Natural killer cell (primary cell): ENCODE results near the gene HSPA9. TPM values are rescaled to one million over a fixed set of nuclear protein-coding genes. Genes with fewer than 3 reads are reported as not detected.

Experiments
- ATAC-seq, 3 donors: fragments of 150-1000 bp in 2 of 3; fragments of 200-7000 bp in 1 of 3; cut with Tn5 transposase; 1 replicate in 1 of 3; 2 replicates in 2 of 3; pipeline ENCODE4 v1.10.0; 2021; ENCODE audit warnings: mild to moderate bottlenecking in 2 of 3, moderate library complexity in 2 of 3
- DNase-seq, 2 donors: peaks; one replicate each; pipeline versions ENCODE4 v3.0.0 to v3.0.0-alpha.2; 2013 to 2021; ENCODE audit warnings: mixed read lengths in 1 of 2
- H3K27ac ChIP-seq: one replicate; pipeline ENCODE4 v1.5.1; 2013; ENCODE audit warnings: mild to moderate bottlenecking, low read length
- H3K27me3 ChIP-seq: one replicate; pipeline ENCODE4 v1.6.1; 2013; ENCODE audit warnings: low read length; ENCODE audit not compliant: control insufficient read depth, insufficient read depth
- H3K36me3 ChIP-seq: one replicate; pipeline ENCODE4 v1.6.1; 2013; ENCODE audit warnings: low read length; ENCODE audit not compliant: control insufficient read depth, insufficient read depth
- H3K4me1 ChIP-seq: one replicate; pipeline ENCODE4 v1.6.1; 2013; ENCODE audit warnings: low read length; ENCODE audit not compliant: control insufficient read depth, insufficient read depth
- H3K4me3 ChIP-seq: one replicate; pipeline ENCODE4 v1.5.1; 2013; ENCODE audit warnings: low read length
- H3K9me3 ChIP-seq: one replicate; pipeline ENCODE4 v1.6.1; 2013; ENCODE audit warnings: low read length; ENCODE audit not compliant: control insufficient read depth, insufficient read depth
- H3K27ac Mint-ChIP-seq, 2 donors: one replicate each; pipeline ENCODE4 v1.8.0; 2022; ENCODE audit warnings: mild to moderate bottlenecking in 2 of 2, mixed read lengths in 2 of 2, moderate library complexity in 1 of 2
- H3K27me3 Mint-ChIP-seq, 2 donors: one replicate each; pipeline ENCODE4 v1.8.0; 2022; ENCODE audit warnings: low read depth in 2 of 2, mixed read lengths in 2 of 2
- H3K36me3 Mint-ChIP-seq: one replicate; pipeline ENCODE4 v1.8.0; 2022; ENCODE audit warnings: mixed read lengths
- H3K4me1 Mint-ChIP-seq, 2 donors: one replicate each; pipeline ENCODE4 v1.8.0; 2022; ENCODE audit warnings: mixed read lengths in 2 of 2
- H3K4me3 Mint-ChIP-seq: one replicate; pipeline ENCODE4 v1.8.0; 2022; ENCODE audit warnings: mild to moderate bottlenecking, moderate library complexity, mixed read lengths
- H3K9me3 Mint-ChIP-seq, 2 donors: one replicate each; pipeline ENCODE4 v1.8.0; 2022; ENCODE audit warnings: mixed read lengths in 2 of 2
- WGBS: methylation state at CpG from one replicate; pipeline ENCODE4 v1.1.7; 2013; ENCODE audit warnings: missing lambda C conversion rate; ENCODE audit not compliant: insufficient coverage; 5-methylcytosine and 5-hydroxymethylcytosine counted together
- intact Hi-C: fragments of 100-400 bp; cut with micrococcal nuclease; formaldehyde crosslinking; loops from one replicate; pipeline ENCODE4 v1.14.2; 2022
- total RNA-seq, 4 donors: library from RNA; stranded (reverse); fragments of 120-200 nt in 1 of 4; gene quantifications; one replicate each; pipeline versions ENCODE4 v1.2.3 to v1.2.4, GENCODE V29; 2013 to 2022
- TF ChIP-seq, protein P1 (sequence below): fragments of 200-600 bp; IDR thresholded peaks from one replicate; pipeline ENCODE4 v1.8.0; 2022; ENCODE audit warnings: antibody characterized with exemption

HSPA9 gene
- total RNA-seq, 3 donors from 2014 or later (not counting 1 experiment from before 2014, with no cell fraction given) = 272 to 308 (median 308) TPM

DNA sequence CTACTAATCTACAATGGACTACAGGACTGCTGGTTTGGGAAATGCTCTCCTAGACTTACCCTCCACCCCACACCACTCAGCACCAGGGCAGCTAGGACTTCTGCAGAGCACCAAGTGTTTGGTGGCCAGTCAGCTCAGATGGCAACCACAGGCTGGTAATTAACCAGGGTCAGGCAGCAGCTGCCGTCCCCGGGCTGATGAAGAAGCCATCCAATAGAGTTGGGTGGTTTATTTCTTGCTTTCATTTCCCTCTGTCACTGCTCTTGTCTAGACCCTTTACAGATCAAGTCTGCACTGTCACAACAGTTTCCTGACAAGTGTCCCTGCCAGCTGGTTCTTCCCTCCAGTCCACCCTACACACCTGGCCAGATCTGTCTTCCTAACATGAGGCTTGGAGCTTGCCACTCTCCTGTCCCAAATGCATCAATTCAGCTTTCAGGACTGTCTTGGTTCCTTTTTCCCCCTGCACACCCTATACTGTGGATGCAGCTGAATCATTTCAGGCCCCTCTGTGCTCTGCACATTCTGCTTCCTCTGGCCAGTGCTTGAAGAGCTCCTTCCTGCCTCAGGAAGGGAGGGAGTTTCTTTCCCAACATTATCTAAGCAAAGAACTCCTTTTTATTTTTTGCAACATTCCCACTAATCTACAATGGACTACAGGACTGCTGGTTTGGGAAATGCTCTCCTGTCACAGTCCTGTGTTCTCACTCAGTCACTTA is 30.2 kb upstream of the HSPA9 start:
- Histone ChIP-seq H3K9me3 (no peaks in the 10 kb centered on the region), H3K36me3 (no peaks in the 10 kb centered on the region), H3K4me3 (no peak overlapping the region), H3K27me3 (no peaks in the 10 kb centered on the region), H3K4me1 (peaks cover 6% of the 10 kb centered on the region), H3K27ac (no peak overlapping the region)
- no peaks in the 10 kb centered on the region for H3K9me3 Mint-ChIP-seq
- no peaks in the 10 kb centered on the region for H3K36me3 Mint-ChIP-seq
- H3K27me3 Mint-ChIP-seq = peaks cover 17 to 23% of the 10 kb centered on the region in 2 donors
- H3K27ac Mint-ChIP-seq = no peak overlapping the region
- no peak overlapping the region for H3K4me3 Mint-ChIP-seq
- ATAC-seq (no peak), DNase-seq (no peak)
- WGBS = 12% methylated on average over 2 of the region's 2 CpGs
- H3K4me1 Mint-ChIP-seq = peaks cover 6% of the 10 kb centered on the region in 2 donors
- TF ChIP-seq, protein P1, sequence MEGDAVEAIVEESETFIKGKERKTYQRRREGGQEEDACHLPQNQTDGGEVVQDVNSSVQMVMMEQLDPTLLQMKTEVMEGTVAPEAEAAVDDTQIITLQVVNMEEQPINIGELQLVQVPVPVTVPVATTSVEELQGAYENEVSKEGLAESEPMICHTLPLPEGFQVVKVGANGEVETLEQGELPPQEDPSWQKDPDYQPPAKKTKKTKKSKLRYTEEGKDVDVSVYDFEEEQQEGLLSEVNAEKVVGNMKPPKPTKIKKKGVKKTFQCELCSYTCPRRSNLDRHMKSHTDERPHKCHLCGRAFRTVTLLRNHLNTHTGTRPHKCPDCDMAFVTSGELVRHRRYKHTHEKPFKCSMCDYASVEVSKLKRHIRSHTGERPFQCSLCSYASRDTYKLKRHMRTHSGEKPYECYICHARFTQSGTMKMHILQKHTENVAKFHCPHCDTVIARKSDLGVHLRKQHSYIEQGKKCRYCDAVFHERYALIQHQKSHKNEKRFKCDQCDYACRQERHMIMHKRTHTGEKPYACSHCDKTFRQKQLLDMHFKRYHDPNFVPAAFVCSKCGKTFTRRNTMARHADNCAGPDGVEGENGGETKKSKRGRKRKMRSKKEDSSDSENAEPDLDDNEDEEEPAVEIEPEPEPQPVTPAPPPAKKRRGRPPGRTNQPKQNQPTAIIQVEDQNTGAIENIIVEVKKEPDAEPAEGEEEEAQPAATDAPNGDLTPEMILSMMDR = no peak
- intact Hi-C loops = no loop called here

DNA sequence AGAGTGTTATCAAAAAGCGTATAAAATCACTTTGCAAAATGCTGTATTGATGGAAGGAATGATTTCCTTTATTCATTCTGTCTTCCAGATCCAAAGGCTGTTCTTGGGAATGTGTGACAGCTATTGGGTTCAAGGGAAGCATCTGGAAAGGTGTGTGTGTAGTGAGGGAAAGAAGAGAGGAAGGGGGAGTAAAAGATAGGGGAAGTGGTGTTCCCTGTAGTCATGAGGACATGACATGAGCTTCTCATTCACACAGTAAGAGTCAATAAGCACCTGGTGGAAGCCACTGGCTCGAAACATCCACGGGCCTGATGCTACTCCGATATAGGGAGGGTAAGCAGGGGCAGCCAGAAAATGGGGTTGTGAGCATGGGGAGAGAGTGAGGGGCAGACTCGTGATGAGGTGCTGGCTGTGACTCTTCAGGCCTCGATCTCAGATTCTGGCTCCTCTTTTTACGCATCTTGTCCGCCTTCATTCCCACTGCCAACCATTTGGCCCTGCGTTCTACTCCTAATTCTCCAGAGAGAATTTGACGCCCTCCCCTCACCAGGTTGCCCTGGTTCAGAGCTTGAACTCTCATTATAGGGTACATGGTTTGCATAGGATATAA is 29.1 kb upstream of the HSPA9 start:
- H3K4me3 Mint-ChIP-seq = no peak overlapping the region
- Histone ChIP-seq H3K27me3 (no peaks in the 10 kb centered on the region), H3K27ac (no peak overlapping the region), H3K36me3 (no peaks in the 10 kb centered on the region), H3K9me3 (no peaks in the 10 kb centered on the region), H3K4me1 (peaks cover 6% of the 10 kb centered on the region), H3K4me3 (no peak overlapping the region)
- no peaks in the 10 kb centered on the region for H3K36me3 Mint-ChIP-seq
- intact Hi-C loops = no loop called here
- 95% methylated on average over 10 of the region's 10 CpGs for WGBS
- H3K9me3 Mint-ChIP-seq = no peaks in the 10 kb centered on the region
- no peak overlapping the region for H3K27ac Mint-ChIP-seq
- DNase-seq (no peak), ATAC-seq (no peak)
- TF ChIP-seq, protein P1 = no peak
- peaks cover 11 to 19% of the 10 kb centered on the region in 2 donors for H3K27me3 Mint-ChIP-seq
- H3K4me1 Mint-ChIP-seq = peaks cover 6% of the 10 kb centered on the region in 2 donors

DNA sequence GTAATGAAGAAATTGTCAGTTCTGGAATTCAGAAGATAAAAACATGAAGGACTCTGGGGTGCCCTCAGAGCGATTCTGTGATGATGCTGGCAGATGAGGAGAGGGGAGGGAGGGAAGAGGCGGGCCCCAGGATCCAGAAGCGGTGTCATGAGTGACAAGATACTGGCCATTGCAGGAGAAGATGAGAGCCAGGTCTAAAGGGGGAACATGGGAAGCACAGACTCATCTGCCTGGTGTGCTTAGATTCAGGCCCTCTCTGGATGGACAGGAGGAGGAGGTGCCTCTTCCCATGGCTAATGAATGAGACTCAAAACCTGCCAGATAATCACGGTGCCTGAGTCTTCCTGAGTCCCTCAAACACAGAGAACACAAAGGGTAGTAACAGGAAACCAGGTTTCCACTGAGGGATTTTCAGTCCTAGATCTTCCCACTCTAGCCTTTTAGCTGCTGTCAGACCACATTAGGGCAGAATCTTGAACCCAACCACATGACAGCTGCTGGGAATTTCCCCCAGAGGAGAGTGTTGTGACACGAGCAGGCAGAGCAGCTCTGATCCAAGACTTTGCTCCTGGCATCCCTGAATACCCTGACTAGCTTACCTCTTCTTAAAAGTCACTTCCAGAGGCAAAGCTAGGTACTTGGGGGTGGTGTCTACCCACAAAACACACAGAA is 28.2 kb upstream of the HSPA9 start:
- Histone ChIP-seq H3K36me3 (no peaks in the 10 kb centered on the region), H3K27ac (no peak overlapping the region), H3K4me1 (peaks cover 6% of the 10 kb centered on the region), H3K9me3 (no peaks in the 10 kb centered on the region), H3K27me3 (no peaks in the 10 kb centered on the region), H3K4me3 (no peak overlapping the region)
- Mint-ChIP-seq H3K9me3 (no peaks in the 10 kb centered on the region), H3K4me3 (no peak overlapping the region), H3K4me1 (peaks cover 6% of the 10 kb centered on the region in 2 donors), H3K27ac (no peak overlapping the region), H3K36me3 (no peaks in the 10 kb centered on the region), H3K27me3 (peaks cover 11 to 19% of the 10 kb centered on the region in 2 donors)
- intact Hi-C loops = no loop called here
- WGBS = 63% methylated on average over 5 of the region's 5 CpGs
- DNase-seq (peak in 1 of 2 donors; percentile 25), ATAC-seq (peak in 2 of 3 donors; percentile 52 to 58)
- TF ChIP-seq, protein P1 = no peak
